ENCODE data around the gene TRAM2. TPM values are rescaled to one million over a fixed set of nuclear protein-coding genes. Genes with fewer than 3 reads are reported as not detected.
A peak's percentile ranks its signal among the peaks of the same experiment; 100 is the strongest.

Gene TRAM2
- total and polyA plus RNA-seq, 2 of the 8 experiments (the other 6 are each of a cell fraction or from before 2014, with no cell fraction given), result 9.0 to 21.4 TPM

DNA sequence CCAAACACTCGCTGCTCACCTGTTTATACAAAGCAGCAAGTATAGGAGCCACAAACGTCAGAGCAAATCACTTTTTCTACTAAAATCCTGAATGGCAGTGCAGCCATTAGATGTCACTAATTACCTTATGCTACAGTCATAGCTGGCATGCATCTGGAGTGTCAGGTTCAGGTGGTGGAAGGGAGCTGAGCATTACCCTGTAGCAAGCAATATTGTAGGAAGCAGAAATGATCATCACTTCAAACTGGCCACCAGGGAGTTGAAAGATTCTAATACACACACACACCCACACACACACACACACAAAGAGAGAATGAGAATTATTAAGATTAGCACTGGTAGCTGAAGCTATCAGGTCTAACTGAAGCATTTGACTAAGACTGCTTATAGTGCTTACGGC lies 80.9 kb downstream of the TRAM2 start:
- ChIA-PET CTCF (ENCODE audit: partially characterized antibody) (interaction anchor here (0.7 to 2.9 kb wide), 8 partner anchors 11 to 167 kb away, joined by 3 to 13 read pairs (median 4); no protein-coding TSS in a partner anchor), POLR2A (ENCODE audit: partially characterized antibody) (interaction anchor here (0.7 kb wide), 1 partner anchor 99 kb away, joined by 3 read pairs; no protein-coding TSS in a partner anchor)
- H3K79me2 ChIP-seq (ENCODE audit: control insufficient read depth in 1 of 2, insufficient read depth in 2 of 2, low read length in 2 of 2), result no peaks in the 10 kb centered on the region
- H3K9ac ChIP-seq (replicated peaks in 1 of 4; ENCODE audit: extremely low read depth in 1 of 4, low read depth in 3 of 4, low read length in 3 of 4), result no peak overlapping the region
- H3K23me2 ChIP-seq (ENCODE audit: low read depth, low read length), result no peaks in the 10 kb centered on the region
- FAIRE-seq, result no peak
- no peak overlapping the region for H3K56ac ChIP-seq (replicated peaks; ENCODE audit: insufficient read length, low read depth, low read length)
- H2AK5ac ChIP-seq (ENCODE audit: low read depth, low read length), result no peak overlapping the region
- H2BK120ac ChIP-seq (replicated peaks; ENCODE audit: low read depth, low read length), result no peak overlapping the region
- no peak overlapping the region for H2AFZ ChIP-seq (ENCODE audit: low read length)
- no peaks in the 10 kb centered on the region for H3K9me3 ChIP-seq (ENCODE audit: insufficient read depth in 2 of 2, low read depth in 1 of 2, low read length in 1 of 2)
- H4K20me1 ChIP-seq (replicated peaks in 1 of 2; ENCODE audit: control insufficient read depth in 1 of 2, insufficient read depth in 2 of 2, low read length in 2 of 2), result no peaks in the 10 kb centered on the region
- no peak overlapping the region for H2BK20ac ChIP-seq (ENCODE audit: low read length)
- H3K4me2 ChIP-seq (ENCODE audit: insufficient read depth in 1 of 2, low read depth in 2 of 2, low read length in 2 of 2), result no peak overlapping the region
- no peak overlapping the region for H3K23ac ChIP-seq (ENCODE audit: insufficient read length)
- no peak overlapping the region for H3K4ac ChIP-seq (replicated peaks; ENCODE audit: insufficient read length, low read depth, low read length)
- no peak overlapping the region for H4K8ac ChIP-seq (ENCODE audit: extremely low read depth, insufficient read depth, low read length)
- peaks cover 0 to 2% (median 0%) of the 10 kb centered on the region in 4 experiments; a peak in 1 of 7 replicates for H3K4me1 ChIP-seq (replicated peaks in 1 of 4; ENCODE audit: control insufficient read depth in 3 of 4, insufficient read depth in 4 of 4, low read length in 3 of 4)
- H2BK5ac ChIP-seq (ENCODE audit: low read depth, low read length), result no peak overlapping the region
- no peak overlapping the region for H3K18ac ChIP-seq (ENCODE audit: extremely low read depth, low read length)
- H3K27ac ChIP-seq (ENCODE audit: low read depth, low read length), result no peak overlapping the region
- H3K36me3 ChIP-seq (ENCODE audit: control insufficient read depth in 2 of 4, insufficient read depth in 4 of 4, low read length in 3 of 4), result no peaks in the 10 kb centered on the region
- H3K4me3 ChIP-seq (ENCODE audit: extremely low read depth in 1 of 4, insufficient read depth in 2 of 4, low read depth in 3 of 4, low read length in 4 of 4), result no peak overlapping the region
- no peak overlapping the region for H3K14ac ChIP-seq (ENCODE audit: insufficient read length)
- DNase-seq (ENCODE audit: low read depth in 1 of 2, low spot score in 2 of 2), result peak in 1 of 2 experiments; percentile 19
- no peak overlapping the region for H2BK12ac ChIP-seq (ENCODE audit: low read depth, low read length)
- no peak overlapping the region for H4K5ac ChIP-seq (ENCODE audit: insufficient read length, low read depth, low read length)
- H4K91ac ChIP-seq (replicated peaks; ENCODE audit: insufficient read length, low read length), result no peak overlapping the region
- WGBS, 2 experiments (ENCODE audit: extremely low coverage in 1 of 2, insufficient coverage in 1 of 2, insufficient read length in 1 of 2, insufficient replicate concordance in 2 of 2, low coverage in 1 of 2, low lambda C conversion rate in 2 of 2, missing lambda C conversion rate in 1 of 2), result 81% methylated on average over 3 of the region's 3 CpGs; no CpG with 5 or more reads in 1 of the 2 experiments
- no peak overlapping the region for H2BK15ac ChIP-seq (ENCODE audit: low read length)
- TF ChIP-seq RAD21 (IDR thresholded peaks at IDR 0.05 in 1 of 2, conservative IDR thresholded peaks at IDR 0.05 in 1 of 2; ENCODE audit: low read depth in 2 of 2, low read length in 2 of 2), result peak in 1 of 2 experiments; percentile 24; a peak in 1 of 4 replicates
- TF ChIP-seq, protein P1, sequence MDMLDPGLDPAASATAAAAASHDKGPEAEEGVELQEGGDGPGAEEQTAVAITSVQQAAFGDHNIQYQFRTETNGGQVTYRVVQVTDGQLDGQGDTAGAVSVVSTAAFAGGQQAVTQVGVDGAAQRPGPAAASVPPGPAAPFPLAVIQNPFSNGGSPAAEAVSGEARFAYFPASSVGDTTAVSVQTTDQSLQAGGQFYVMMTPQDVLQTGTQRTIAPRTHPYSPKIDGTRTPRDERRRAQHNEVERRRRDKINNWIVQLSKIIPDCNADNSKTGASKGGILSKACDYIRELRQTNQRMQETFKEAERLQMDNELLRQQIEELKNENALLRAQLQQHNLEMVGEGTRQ (IDR thresholded peaks at IDR 0.05; ENCODE audit: low read length), result no peak
- H3K79me1 ChIP-seq (ENCODE audit: low read depth, low read length), result no peaks in the 10 kb centered on the region
- no peaks in the 10 kb centered on the region for H3K27me3 ChIP-seq (replicated peaks in 1 of 4; ENCODE audit: control insufficient read depth in 3 of 4, extremely low read depth in 1 of 4, insufficient read depth in 3 of 4, low read length in 3 of 4)
